K562 (cell line): Measurements from ENCODE around the gene ATXN1. TPM values are rescaled to one million over a fixed set of nuclear protein-coding genes. Genes with fewer than 3 reads are reported as not detected.

Source experiments
- ATAC-seq: fragments of 200-7000 bp; cut with Tn5 transposase; 3 replicates; pipeline ENCODE4 v1.9.1; 2020; ENCODE audit warnings: moderate library complexity
- BruUV-seq: library from RNA; stranded (reverse); fragments of 400-500 nt; replicated peaks from 2 replicates; lab custom pipeline; 2021; lab: Mats Ljungman, UMichigan
- CTCF ChIA-PET: fragments of 300-600 bp; formaldehyde crosslinking; extraction: SDS; loops from one replicate; lab custom pipeline; 2021; ENCODE audit warnings: low intra/inter-chr PET ratio; lab: Yijun Ruan, JAX
- POLR2A ChIA-PET: fragments of 300-600, 350-650 bp; sonication (Branson Sonifier 250); formaldehyde crosslinking; extraction: SDS; loops from one replicate; lab custom pipeline; 2021; ENCODE audit warnings: antibody characterized with exemption, inconsistent platforms; lab: Yijun Ruan, JAX
- DNase-seq, 4 experiments: peaks; one replicate each; pipeline versions ENCODE4 v3.0.0 to v3.0.0-alpha.2; 2011 to 2018; ENCODE audit warnings: low spot score in 3 of 4, mixed read lengths in 3 of 4; ENCODE audit errors: extremely low read depth in 1 of 4
- FAIRE-seq: peaks from 2 replicates; lab custom pipeline; 2011; peaks lifted over from hg19 to GRCh38; lab: Jason Lieb, UNC
- H2AFZ ChIP-seq: 2 replicates; pipeline ENCODE4 v1.6.0; 2011; ENCODE audit warnings: low read depth, low read length, control low read depth, inconsistent platforms
- H3K27ac ChIP-seq: fragments of 200-600 bp; 3 replicates; pipeline ENCODE4 v1.8.0; 2011; ENCODE audit warnings: low read depth, mild to moderate bottlenecking, control low read depth, inconsistent platforms, low read length, moderate library complexity, mixed read lengths; ENCODE audit errors: extremely low read depth
- H3K27me3 ChIP-seq, 2 experiments: fragments of 300-600 bp in 1 of 2; 2 replicates in 1 of 2; 3 replicates in 1 of 2; pipeline versions ENCODE4 v1.6.0 to v1.8.0; 2011; ENCODE audit warnings: inconsistent platforms in 2 of 2, low read length in 2 of 2, mild to moderate bottlenecking in 1 of 2, mixed read lengths in 1 of 2, moderate library complexity in 1 of 2; ENCODE audit not compliant: control insufficient read depth in 2 of 2, insufficient read depth in 2 of 2
- H3K36me3 ChIP-seq: fragments of 300-600 bp; 3 replicates; pipeline ENCODE4 v1.8.0; 2011; ENCODE audit warnings: mild to moderate bottlenecking, low read length, inconsistent platforms; ENCODE audit not compliant: control insufficient read depth, insufficient read depth
- H3K4me1 ChIP-seq, 2 experiments: fragments of 200-600 bp in 1 of 2; replicated peaks in 1 of 2; 2 replicates in 1 of 2; 3 replicates in 1 of 2; pipeline versions ENCODE4 v1.5.1 to v1.8.0; 2011; ENCODE audit warnings: inconsistent platforms in 2 of 2, low read length in 2 of 2, mild to moderate bottlenecking in 1 of 2, mixed read lengths in 1 of 2, moderate library complexity in 1 of 2; ENCODE audit not compliant: control insufficient read depth in 2 of 2, insufficient read depth in 2 of 2
- H3K4me2 ChIP-seq: 2 replicates; pipeline ENCODE4 v1.6.1; 2011; ENCODE audit warnings: low read length, control low read depth, inconsistent platforms, mixed read lengths; ENCODE audit not compliant: insufficient read depth
- H3K4me3 ChIP-seq: fragments of 200-600 bp; sonication (generic), shearing (Covaris generic); 2 replicates; pipeline ENCODE4 v1.5.1; 2016; ENCODE audit warnings: control low read depth, inconsistent platforms
- H3K79me2 ChIP-seq: fragments of 200-600 bp; 3 replicates; pipeline ENCODE4 v1.8.0; 2011; ENCODE audit warnings: low read length, inconsistent platforms; ENCODE audit not compliant: control insufficient read depth, insufficient read depth
- H3K9ac ChIP-seq, 2 experiments: 2 replicates each; pipeline versions ENCODE4 v1.6.0 to v1.6.1; 2011; ENCODE audit warnings: low read depth in 2 of 2, low read length in 2 of 2, control low read depth in 1 of 2, inconsistent platforms in 1 of 2, mild to moderate bottlenecking in 1 of 2, mixed read lengths in 1 of 2; ENCODE audit not compliant: insufficient read depth in 1 of 2
- H3K9me1 ChIP-seq: one replicate; pipeline ENCODE4 v1.6.0; 2011; ENCODE audit warnings: inconsistent platforms, mild to moderate bottlenecking, low read length, moderate library complexity; ENCODE audit not compliant: control insufficient read depth, insufficient read depth
- H3K9me3 ChIP-seq: replicated peaks from 2 replicates; pipeline ENCODE4 v1.5.1; 2011; ENCODE audit warnings: low read depth, low read length, inconsistent platforms; ENCODE audit not compliant: control insufficient read depth, insufficient read depth
- H4K20me1 ChIP-seq: replicated peaks from 2 replicates; pipeline ENCODE4 v1.6.1; 2011; ENCODE audit warnings: low read length, inconsistent platforms, mixed read lengths; ENCODE audit not compliant: control insufficient read depth, insufficient read depth
- ADNP ChIP-seq: fragments of 200-800 bp; sonication (Bioruptor generic); IDR thresholded peaks from 2 replicates; pipeline ENCODE4 v1.6.1; 2016; ENCODE audit warnings: missing genetic modification characterization, missing compliant biosample characterization
- BCOR ChIP-seq: fragments of 450-650 bp; IDR thresholded peaks from 2 replicates; pipeline ENCODE4 v1.6.1; 2016
- DIDO1 ChIP-seq: fragments of 450-650 bp; IDR thresholded peaks from 2 replicates; pipeline ENCODE4 v1.6.1; 2016; ENCODE audit warnings: low read depth, missing biosample characterization, missing genetic modification characterization
- EHMT2 ChIP-seq: fragments of 450-650 bp; IDR thresholded peaks from 2 replicates; pipeline ENCODE4 v1.6.1; 2018; ENCODE audit warnings: antibody characterized with exemption
- HMGN3 ChIP-seq: IDR thresholded peaks from 2 replicates; pipeline ENCODE4 v1.6.1; 2011; ENCODE audit warnings: borderline replicate concordance, low read depth, mild to moderate bottlenecking, mixed read lengths, low read length; ENCODE audit not compliant: insufficient read length; ENCODE audit errors: extremely low read depth
- KAT2B ChIP-seq: IDR thresholded peaks from one replicate; pipeline ENCODE4 v1.6.1; 2012; ENCODE audit warnings: low read depth, mild to moderate bottlenecking, control low read depth, inconsistent platforms, low read length, moderate library complexity
- KDM1A ChIP-seq, 2 experiments: fragments of 450-650 bp; IDR thresholded peaks; 2 replicates each; pipeline ENCODE4 v1.6.1; 2016; ENCODE audit warnings: mild to moderate bottlenecking in 2 of 2
- PYGO2 ChIP-seq: fragments of 450-650 bp; IDR thresholded peaks from 2 replicates; pipeline ENCODE4 v1.6.1; 2016; ENCODE audit warnings: mild to moderate bottlenecking, missing genetic modification characterization, moderate library complexity, missing compliant biosample characterization
- WHSC1 ChIP-seq: IDR thresholded peaks from one replicate; pipeline ENCODE4 v1.6.1; 2012; ENCODE audit warnings: low read length, control low read depth, inconsistent platforms
- ZFP30 ChIP-seq: fragments of 250-450 bp; sonication (Bioruptor Pico); IDR thresholded peaks from 2 replicates; pipeline ENCODE4 v1.8.0; 2022; ENCODE audit warnings: moderate library complexity, mild to moderate bottlenecking, inconsistent platforms, borderline replicate concordance
- ZFX ChIP-seq: sonication (generic); formaldehyde crosslinking; IDR thresholded peaks from 2 replicates; pipeline ENCODE4 v1.8.0; 2022; ENCODE audit warnings: mild to moderate bottlenecking, missing genetic modification reagents, moderate library complexity
- ZNF280B ChIP-seq: fragments of 250-450 bp; sonication (Bioruptor Pico); IDR thresholded peaks from 2 replicates; pipeline ENCODE4 v1.5.1; 2021; ENCODE audit warnings: mild to moderate bottlenecking
- ZNF41 ChIP-seq: fragments of 250-450 bp; sonication (Bioruptor Pico); conservative IDR thresholded peaks from 2 replicates; pipeline ENCODE4 v1.4.0; 2020; ENCODE audit warnings: mild to moderate bottlenecking
- WGBS: fragments of 100-300 bp; shearing (Covaris generic); methylation state at CpG from one replicate; pipeline ENCODE4 v1.1.6; 2016; ENCODE audit warnings: low coverage, mixed read lengths; ENCODE audit not compliant: insufficient coverage; ENCODE audit errors: missing lambda C conversion rate; 5-methylcytosine and 5-hydroxymethylcytosine counted together
- in situ Hi-C: fragments of 300-500 bp; cut with MboI; formaldehyde crosslinking; loops from 4 replicates; pipeline ENCODE4 v1.15.0; 2018; ENCODE audit warnings: inconsistent platforms, mixed read lengths
- intact Hi-C: fragments of 100-400 bp; cut with micrococcal nuclease; formaldehyde crosslinking; loops from 2 replicates; pipeline ENCODE4 v1.14.2; 2022
- polyA plus RNA-seq, 8 experiments: library from polyadenylated mRNA; depleted of rRNA in 4 of 8; stranded (reverse) in 5 of 8; unstranded in 3 of 8; fragments of >200 nt; fragmentation: Nextera tagmentation in 2 of 8; fragmentation: Illumina TruSeq in 1 of 8; extraction: Ambion mirVana in 2 of 8; extraction: Trizol in 1 of 8; gene quantifications; 2 replicates each; pipeline versions ENCODE4 v1.2.1 to v1.2.3, GENCODE V29; 2011 to 2014; ENCODE audit warnings: inconsistent platforms in 1 of 8, missing spikeins in 1 of 8
- total RNA-seq, 7 experiments: library from RNA; depleted of rRNA in 6 of 7; stranded (reverse); fragments of >200 nt in 6 of 7; fragmentation: Illumina TruSeq in 2 of 7; extraction: Trizol in 2 of 7; gene quantifications; 2 replicates each; pipeline versions ENCODE4 v1.2.1 to v1.2.3, GENCODE V29; 2011 to 2021; ENCODE audit warnings: low replicate concordance in 1 of 7

Gene ATXN1
- total and polyA plus RNA-seq, 9 of the 15 experiments (the other 6 are each of a cell fraction or from before 2014, with no cell fraction given), result under 0.01 to 1.2 (median 0.58) TPM

- intact Hi-C loops, result no loop called here
- WGBS, result 0% methylated on average over 4 of the region's 4 CpGs
- TF ChIP-seq ZFP30 (CRISPR knock-in tag), result no peak
- no peak for TF ChIP-seq WHSC1
- TF ChIP-seq ZNF280B, result no peak
- no peak for TF ChIP-seq DIDO1 (tag)
- TF ChIP-seq KDM1A (IDR thresholded peaks at IDR 0.05), result no peak
- no peak for TF ChIP-seq EHMT2
- TF ChIP-seq BCOR, result no peak
- TF ChIP-seq ZFX (CRISPR knock-in tag), result no peak
- TF ChIP-seq PYGO2 (tag), result no peak
- no peak for TF ChIP-seq ZNF41
- no peak for TF ChIP-seq KAT2B
- TF ChIP-seq ADNP (tag), result no peak
- TF ChIP-seq HMGN3, result no peak
These were observed 137.5 kb downstream of the ATXN1 start for GRCh38 chr6:16623731-16624130.

More at GRCh38 chr6:16623731-16624130, 137.5 kb downstream of the ATXN1 start:
- H4K20me1 ChIP-seq, result no peaks in the 10 kb centered on the region
- ATAC-seq (no peak), FAIRE-seq (no peak), DNase-seq (no peak)
- in situ Hi-C loops, result no loop called here
- no peaks in the 10 kb centered on the region for H3K9me3 ChIP-seq
- no peaks in the 10 kb centered on the region for H3K27me3 ChIP-seq
- H2AFZ ChIP-seq, result peak overlapping the region; percentile 21; the same call in 1 of the 2 replicates
- H3K79me2 ChIP-seq, result no peaks in the 10 kb centered on the region
- H3K9me1 ChIP-seq, result no peaks in the 10 kb centered on the region
- H3K4me2 ChIP-seq, result no peak overlapping the region
- no peaks in the 10 kb centered on the region for H3K36me3 ChIP-seq
- H3K27ac ChIP-seq, result no peak overlapping the region
- no TSS peak for BruUV-seq
- H3K9ac ChIP-seq, result no peak overlapping the region
- no peak overlapping the region for H3K4me3 ChIP-seq
- ChIA-PET CTCF (no interaction called here), POLR2A (no interaction called here)
- 0 out of 5 replicates have a peak, but pooled peaks cover 0 to 2% of the 10 kb centered on the region in 2 experiments for H3K4me1 ChIP-seq
